HPDE6-E6E7 (cell line): ENCODE data around the gene NCCRP1.

Experiments
- DNase-seq: peaks from one replicate; pipeline ENCODE4 v3.0.0; 2011; ENCODE audit warnings: missing footprints; ENCODE audit errors: extremely low spot score

Gene NCCRP1

GRCh38 chr19:39165857-39166256, 30.9 kb upstream of the NCCRP1 start:
- DNase-seq, result no peak

GRCh38 chr19:39166571-39167391, 30.0 kb upstream of the NCCRP1 start:
- peak; percentile 84 for DNase-seq

GRCh38 chr19:39167461-39168257, 29.1 kb upstream of the NCCRP1 start:
- DNase-seq, result peak; percentile 93

- DNase-seq, result no peak
These were observed 28.3 kb upstream of the NCCRP1 start for GRCh38 chr19:39168258-39169142.

GRCh38 chr19:39169143-39169810, 27.5 kb upstream of the NCCRP1 start:
- no peak for DNase-seq

GRCh38 chr19:39170386-39171231, 26.2 kb upstream of the NCCRP1 start:
- no peak for DNase-seq

GRCh38 chr19:39171479-39172465, 25.0 kb upstream of the NCCRP1 start:
- no peak for DNase-seq

GRCh38 chr19:39172700-39173501, 23.9 kb upstream of the NCCRP1 start:
- no peak for DNase-seq

GRCh38 chr19:39173502-39173991, 23.2 kb upstream of the NCCRP1 start:
- DNase-seq, result no peak

GRCh38 chr19:39174142-39174541, 22.6 kb upstream of the NCCRP1 start:
- no peak for DNase-seq

GRCh38 chr19:39174558-39175544, 21.9 kb upstream of the NCCRP1 start:
- DNase-seq, result no peak

- no peak for DNase-seq
These were observed 21.2 kb upstream of the NCCRP1 start for GRCh38 chr19:39175564-39175963.

GRCh38 chr19:39177110-39177699, 19.6 kb upstream of the NCCRP1 start:
- no peak for DNase-seq

- no peak for DNase-seq
These were observed 19.0 kb upstream of the NCCRP1 start for GRCh38 chr19:39177736-39178135.

- no peak for DNase-seq
These were observed 18.3 kb upstream of the NCCRP1 start for GRCh38 chr19:39178296-39179006.

GRCh38 chr19:39179754-39180153, 17.0 kb upstream of the NCCRP1 start:
- DNase-seq, result no peak
